HG03159 (cell line): ENCODE data around the gene CD300LG.
"Not testable (repeated sequence)": the region's sequence is repeated elsewhere in the genome, so short reads cannot be mapped to it uniquely, and the experiment has no call there.

ENCODE experiments used
- ATAC-seq: cut with Tn5 transposase; IDR thresholded peaks from one replicate; pipeline ENCODE4 v1.9.1; 2021; ENCODE audit warnings: mild to moderate bottlenecking, moderate library complexity; ENCODE audit not compliant: unreplicated experiment

Gene CD300LG

GRCh38 chr17:43852571-43852970 is 5.6 kb downstream of the CD300LG start:
- ATAC-seq = no peak

GRCh38 chr17:43853546-43853945 is 6.6 kb downstream of the CD300LG start:
- ATAC-seq = no peak

- no peak for ATAC-seq
Measured at GRCh38 chr17:43854498-43854897, 7.5 kb downstream of the CD300LG start.

- no peak for ATAC-seq
Measured at GRCh38 chr17:43855061-43855460, 8.1 kb downstream of the CD300LG start.

GRCh38 chr17:43856141-43856540 is 9.2 kb downstream of the CD300LG start:
- ATAC-seq = no peak

- ATAC-seq = no peak
Measured at GRCh38 chr17:43857141-43857540, 10.2 kb downstream of the CD300LG start.

GRCh38 chr17:43857957-43858600 is 11.1 kb downstream of the CD300LG start:
- no peak for ATAC-seq

GRCh38 chr17:43860077-43860725 is 13.2 kb downstream of the CD300LG start:
- ATAC-seq = no peak

GRCh38 chr17:43860927-43861622 is 14.1 kb downstream of the CD300LG start:
- no peak for ATAC-seq

GRCh38 chr17:43861960-43862359 is 15.0 kb downstream of the CD300LG start:
- ATAC-seq = no peak

GRCh38 chr17:43864161-43864984 is 17.4 kb downstream of the CD300LG start:
- no peak for ATAC-seq

GRCh38 chr17:43868226-43868994 is 21.4 kb downstream of the CD300LG start:
- ATAC-seq = no peak

- not testable (repeated sequence) for ATAC-seq
Measured at GRCh38 chr17:43869031-43869430, 22.1 kb downstream of the CD300LG start.

- no peak for ATAC-seq
Measured at GRCh38 chr17:43871946-43872690, 25.1 kb downstream of the CD300LG start.

- no peak for ATAC-seq
Measured at GRCh38 chr17:43873091-43873490, 26.1 kb downstream of the CD300LG start.

- ATAC-seq = no peak
Measured at GRCh38 chr17:43873815-43874214, 26.8 kb downstream of the CD300LG start.

GRCh38 chr17:43874293-43874692 is 27.3 kb downstream of the CD300LG start:
- ATAC-seq = no peak

- ATAC-seq = no peak
Measured at GRCh38 chr17:43875476-43876147, 28.6 kb downstream of the CD300LG start.

- no peak for ATAC-seq
Measured at GRCh38 chr17:43877031-43877430, 30.1 kb downstream of the CD300LG start.
